Measurements from ENCODE around the gene MTARC2.
"Not testable (repeated sequence)": the region's sequence is repeated elsewhere in the genome, so short reads cannot be mapped to it uniquely, and the experiment has no call there.

Gene MTARC2

GRCh38 chr1:220732621-220733020 lies 15.5 kb upstream of the MTARC2 start:
- DNase-seq, result no peak

- DNase-seq, result peak; percentile 78
Observed at GRCh38 chr1:220733086-220733601, 15.0 kb upstream of the MTARC2 start.

- no peak for DNase-seq
Observed at GRCh38 chr1:220734571-220735326, 13.4 kb upstream of the MTARC2 start.

- not testable (repeated sequence) for DNase-seq
Observed at GRCh38 chr1:220736283-220736682, 11.8 kb upstream of the MTARC2 start.

GRCh38 chr1:220741349-220741748 lies 6.8 kb upstream of the MTARC2 start:
- DNase-seq, result no peak

- DNase-seq, result no peak
Observed at GRCh38 chr1:220741825-220742224, 6.3 kb upstream of the MTARC2 start.

- DNase-seq, result no peak
Observed at GRCh38 chr1:220742520-220742919, 5.6 kb upstream of the MTARC2 start.

- no peak for DNase-seq
Observed at GRCh38 chr1:220746851-220747250, 1.3 kb upstream of the MTARC2 start.

GRCh38 chr1:220747437-220748088 lies 559 bp upstream of the MTARC2 start:
- DNase-seq, result no peak

- DNase-seq, result no peak
Observed at GRCh38 chr1:220748936-220749335, 814 bp downstream of the MTARC2 start.

- DNase-seq, result no peak
Observed at GRCh38 chr1:220750131-220750515, 2.0 kb downstream of the MTARC2 start.

GRCh38 chr1:220751111-220751510 lies 3.0 kb downstream of the MTARC2 start:
- no peak for DNase-seq

- no peak for DNase-seq
Observed at GRCh38 chr1:220754212-220754917, 6.2 kb downstream of the MTARC2 start.

GRCh38 chr1:220754918-220755295 lies 6.8 kb downstream of the MTARC2 start:
- DNase-seq, result no peak

GRCh38 chr1:220755309-220755708 lies 7.2 kb downstream of the MTARC2 start:
- DNase-seq, result no peak

GRCh38 chr1:220757441-220757840 lies 9.3 kb downstream of the MTARC2 start:
- no peak for DNase-seq

- DNase-seq, result no peak
Observed at GRCh38 chr1:220759147-220759546, 11.0 kb downstream of the MTARC2 start.

GRCh38 chr1:220761688-220762427 lies 13.7 kb downstream of the MTARC2 start:
- no peak for DNase-seq

- DNase-seq, result no peak
Observed at GRCh38 chr1:220764757-220765156, 16.6 kb downstream of the MTARC2 start.

GRCh38 chr1:220767312-220768125 lies 19.4 kb downstream of the MTARC2 start:
- no peak for DNase-seq

GRCh38 chr1:220768126-220768601 lies 20.0 kb downstream of the MTARC2 start:
- no peak for DNase-seq

- DNase-seq, result no peak
Observed at GRCh38 chr1:220769205-220769604, 21.1 kb downstream of the MTARC2 start.
